PC-9 (cell line): Measurements from ENCODE around the gene SORBS2. TPM values are rescaled to one million over a fixed set of nuclear protein-coding genes. Genes with fewer than 3 reads are reported as not detected.
A peak's percentile ranks its signal among the peaks of the same experiment; 100 is the strongest.

Experiments
- BruUV-seq: library from RNA; stranded (reverse); fragments of 400-500 nt; replicated peaks from 2 replicates; lab custom pipeline; 2021; lab: Mats Ljungman, UMichigan
- CTCF ChIA-PET: fragments of 300-600 bp; sonication (Branson Sonifier 250); formaldehyde crosslinking; loops from one replicate; lab custom pipeline; 2022; ENCODE audit warnings: antibody characterized with exemption; lab: Charles Lee
- POLR2A ChIA-PET: fragments of 300-600 bp; sonication (Branson Sonifier 250); formaldehyde crosslinking; loops from one replicate; lab custom pipeline; 2022; ENCODE audit warnings: antibody characterized with exemption; ENCODE audit not compliant: unreplicated experiment; lab: Charles Lee
- DNase-seq, 2 experiments: peaks; one replicate each; pipeline versions ENCODE4 v3.0.0 to v3.0.0-alpha.2; 2015 to 2022; ENCODE audit warnings: mixed read lengths in 1 of 2
- H2AFZ ChIP-seq: fragments of 200-600 bp; sonication (generic); 2 replicates; pipeline ENCODE4 v1.8.1; 2017; ENCODE audit warnings: antibody characterized with exemption
- H3F3A ChIP-seq: fragments of 200-600 bp; sonication (generic); 2 replicates; pipeline ENCODE4 v1.8.1; 2017; ENCODE audit warnings: antibody characterized with exemption, mild to moderate bottlenecking, low read depth; ENCODE audit not compliant: insufficient read depth
- H3K27ac ChIP-seq: fragments of 200-600 bp; sonication (generic); 2 replicates; pipeline ENCODE4 v1.6.1; 2016; ENCODE audit warnings: mixed run types
- H3K27me3 ChIP-seq: fragments of 200-600 bp; sonication (generic); 2 replicates; pipeline ENCODE4 v1.6.1; 2016; ENCODE audit warnings: low read depth, mixed run types; ENCODE audit not compliant: insufficient read depth
- H3K36me3 ChIP-seq: fragments of 200-600 bp; sonication (generic); 2 replicates; pipeline ENCODE4 v1.6.1; 2016; ENCODE audit warnings: low read depth, mixed run types
- H3K4me1 ChIP-seq: fragments of 200-600 bp; sonication (generic); replicated peaks from 2 replicates; pipeline ENCODE4 v1.6.1; 2016; ENCODE audit warnings: mixed run types; ENCODE audit not compliant: insufficient read depth
- H3K4me2 ChIP-seq: fragments of 200-600 bp; sonication (generic); 2 replicates; pipeline ENCODE4 v1.6.1; 2017; ENCODE audit warnings: mixed run types
- H3K4me3 ChIP-seq: fragments of 200-600 bp; sonication (generic); 2 replicates; pipeline ENCODE4 v1.6.1; 2016; ENCODE audit warnings: mixed run types
- H3K79me2 ChIP-seq: fragments of 200-600 bp; sonication (generic); 2 replicates; pipeline ENCODE4 v1.6.1; 2017; ENCODE audit warnings: low read depth, mixed run types
- H3K9me2 ChIP-seq: fragments of 200-600 bp; sonication (generic); 2 replicates; pipeline ENCODE4 v1.8.1; 2017; ENCODE audit warnings: mild to moderate bottlenecking; ENCODE audit not compliant: insufficient read depth
- H3K9me3 ChIP-seq: fragments of 200-600 bp; sonication (generic); 2 replicates; pipeline ENCODE4 v1.8.1; 2016; ENCODE audit warnings: low read depth; ENCODE audit not compliant: insufficient read depth
- H4K20me1 ChIP-seq: fragments of 200-600 bp; sonication (generic); 2 replicates; pipeline ENCODE4 v1.8.1; 2017; ENCODE audit not compliant: insufficient read depth
- CTCF ChIP-seq: fragments of 200-600 bp; sonication (generic); conservative IDR thresholded peaks from 2 replicates; pipeline ENCODE4 v1.6.1; 2017; ENCODE audit warnings: mixed run types, antibody characterized with exemption, mild to moderate bottlenecking, moderate library complexity
- EZH2 ChIP-seq: fragments of 200-600 bp; sonication (generic); IDR thresholded peaks from 2 replicates; pipeline ENCODE4 v1.8.0; 2017; ENCODE audit warnings: antibody characterized with exemption, low read depth
- intact Hi-C: fragments of 100-400 bp; cut with micrococcal nuclease; formaldehyde crosslinking; loops from one replicate; pipeline ENCODE4 v1.10.0; 2022; ENCODE audit not compliant: unreplicated experiment
- total RNA-seq: library from RNA; stranded (reverse); gene quantifications from 2 replicates; pipeline ENCODE4 v1.2.3, GENCODE V29; 2021

Gene SORBS2
- total RNA-seq, 1 experiment from 2014 or later = 16.4 TPM

DNA sequence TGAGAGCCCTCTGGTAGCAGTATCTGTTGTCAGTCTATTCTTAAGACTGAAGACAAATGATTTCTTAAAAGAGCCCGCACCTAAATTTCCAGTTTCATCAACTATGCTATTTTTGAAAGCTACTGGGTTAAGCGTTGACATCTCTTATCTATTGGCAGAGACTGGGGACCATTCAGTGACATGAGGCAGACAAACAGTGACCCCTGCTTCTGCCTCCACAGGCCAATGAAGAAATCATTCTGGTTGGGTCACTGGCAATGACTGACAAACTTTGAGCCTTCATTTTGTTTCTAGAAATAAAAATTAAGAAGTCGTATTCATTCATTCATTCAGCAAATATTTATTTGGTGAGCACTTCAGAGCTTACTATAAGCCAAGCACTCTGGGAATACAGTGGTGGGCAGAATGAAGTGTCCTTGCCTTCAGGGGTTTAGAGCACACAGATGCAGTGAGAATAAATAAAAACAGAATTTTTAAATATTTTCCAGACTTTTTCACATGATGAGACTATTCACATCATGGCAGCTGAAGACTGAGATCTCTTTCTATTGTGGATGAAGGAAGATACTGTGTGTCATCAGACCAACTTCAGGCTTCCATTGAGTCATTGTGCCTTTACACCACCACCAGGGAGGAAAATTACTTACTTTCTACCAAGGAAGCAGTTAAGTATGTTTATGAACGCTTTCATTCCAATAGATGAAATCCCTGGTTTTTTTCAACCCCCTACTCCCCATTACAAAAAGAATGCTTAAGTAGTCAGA, 36.0 kb downstream of the SORBS2 start:
- Histone ChIP-seq H3K4me1 (peaks cover 20% of the 10 kb centered on the region), H3K4me2 (peak overlapping the region; percentile 62)
- POLR2A ChIA-PET = interaction anchor here (0.7 kb wide), 2 partner anchors 89 to 133 kb away, joined by 3 to 5 read pairs; no protein-coding TSS in a partner anchor

GRCh38 chr4:185774845-185775680, 36.9 kb downstream of the SORBS2 start:
- Histone ChIP-seq H3K4me2 (peak overlapping the region; percentile 62), H3K4me3 (no peak overlapping the region), H2AFZ (peak overlapping the region; percentile 59), H3K9me2 (no peaks in the 10 kb centered on the region), H3K9me3 (no peaks in the 10 kb centered on the region), H3K36me3 (no peaks in the 10 kb centered on the region), H4K20me1 (no peaks in the 10 kb centered on the region), H3K4me1 (peaks cover 20% of the 10 kb centered on the region), H3K27me3 (no peaks in the 10 kb centered on the region), H3K79me2 (no peaks in the 10 kb centered on the region), H3K27ac (peak overlapping the region; percentile 62), H3F3A (peaks cover 16% of the 10 kb centered on the region; the same call in 1 of the 2 replicates)
- CTCF ChIA-PET = interaction anchor here (0.7 kb wide), 1 partner anchor 11 kb away, joined by 4 read pairs; no protein-coding TSS in a partner anchor
- TF ChIP-seq CTCF = no peak
- no peak for TF ChIP-seq EZH2
- peak in 1 of 2 experiments; percentile 45 for DNase-seq
- intact Hi-C loops = loop anchor here (5.0 kb wide), 1 partner anchor 192 kb away; no protein-coding TSS in a partner anchor
- no TSS peak for BruUV-seq
- POLR2A ChIA-PET = interaction anchor here (0.6 to 0.8 kb wide), 3 partner anchors 20 to 132 kb away, joined by 5 to 7 read pairs (median 5); no protein-coding TSS in a partner anchor

More for the DNA sequence above, 36.0 kb downstream of the SORBS2 start:
- H3K9me3 ChIP-seq = no peaks in the 10 kb centered on the region
- no peaks in the 10 kb centered on the region for H3K27me3 ChIP-seq
- peak overlapping the region; percentile 59; the same call in 1 of the 2 replicates for H2AFZ ChIP-seq
- peak overlapping the region; percentile 62 for H3K27ac ChIP-seq
- H3K79me2 ChIP-seq = no peaks in the 10 kb centered on the region
- intact Hi-C loops = loop anchor here (5.0 kb wide), 1 partner anchor 191 kb away; no protein-coding TSS in a partner anchor
- H3K36me3 ChIP-seq = no peaks in the 10 kb centered on the region
- H3F3A ChIP-seq = peaks cover 16% of the 10 kb centered on the region; the same call in 1 of the 2 replicates
- peak overlapping the region; percentile 11; the same call in 1 of the 2 replicates for H3K4me3 ChIP-seq
- no TSS peak for BruUV-seq
- no peak for DNase-seq
- CTCF ChIA-PET = no interaction called here
- no peaks in the 10 kb centered on the region for H3K9me2 ChIP-seq
- TF ChIP-seq EZH2 (no peak), CTCF (no peak)
- H4K20me1 ChIP-seq = no peaks in the 10 kb centered on the region

DNA sequence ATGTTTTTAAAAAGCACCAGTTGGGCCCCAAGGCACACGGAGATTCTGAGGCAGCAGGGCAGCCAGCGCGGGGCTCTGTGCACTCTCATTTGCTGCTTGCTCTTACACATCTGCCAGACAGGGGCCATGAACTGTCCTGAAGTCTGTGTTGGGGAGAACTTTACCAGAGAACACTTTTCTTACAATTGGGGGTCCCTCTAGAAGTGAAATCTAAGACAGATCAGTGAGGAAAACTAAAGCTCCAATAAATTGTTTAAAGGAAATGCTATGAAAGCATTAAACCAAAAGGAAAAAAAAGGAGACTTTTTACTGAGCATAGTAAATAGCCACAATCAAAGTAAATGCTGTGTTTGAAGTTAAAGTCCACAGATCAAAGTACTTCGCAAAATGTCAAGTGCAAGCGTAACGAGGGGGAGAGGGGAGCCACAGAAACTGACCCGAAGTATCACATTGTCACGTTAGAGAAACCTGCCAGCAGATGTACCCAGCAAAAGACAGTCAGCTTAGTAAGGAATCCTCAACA, 37.8 kb downstream of the SORBS2 start:
- no peak overlapping the region for H2AFZ ChIP-seq

More for the DNA sequence above, 37.8 kb downstream of the SORBS2 start:
- no peak for DNase-seq
- peak overlapping the region; percentile 62; the same call in 1 of the 2 replicates for H3K4me2 ChIP-seq
- H4K20me1 ChIP-seq = no peaks in the 10 kb centered on the region
- ChIA-PET POLR2A (no interaction called here), CTCF (interaction anchor here (0.6 to 0.7 kb wide), 2 partner anchors 101 to 136 kb away, joined by 3 to 4 read pairs; no protein-coding TSS in a partner anchor)
- no peak overlapping the region for H3K4me3 ChIP-seq
- H3K9me3 ChIP-seq = no peaks in the 10 kb centered on the region
- H3K27me3 ChIP-seq = no peaks in the 10 kb centered on the region
- H3K36me3 ChIP-seq = no peaks in the 10 kb centered on the region
- TF ChIP-seq EZH2 = no peak
- TF ChIP-seq CTCF = no peak
- no peaks in the 10 kb centered on the region for H3K79me2 ChIP-seq
- BruUV-seq = no TSS peak
- no peaks in the 10 kb centered on the region for H3K9me2 ChIP-seq
- H3K27ac ChIP-seq = no peak overlapping the region
- H3K4me1 ChIP-seq = peaks cover 20% of the 10 kb centered on the region
- peaks cover 13% of the 10 kb centered on the region; the same call in 1 of the 2 replicates for H3F3A ChIP-seq
- intact Hi-C loops = no loop called here
